Activated naive CD4-positive, alpha-beta T cell treated with anti-CD3 and anti-CD28 coated beads for 36 hours (primary cell): Measurements from ENCODE around the gene GRK3. TPM values are rescaled to one million over a fixed set of nuclear protein-coding genes. Genes with fewer than 3 reads are reported as not detected.
A peak's percentile ranks its signal among the peaks of the same experiment; 100 is the strongest.
"Not testable (repeated sequence)": the region's sequence is repeated elsewhere in the genome, so short reads cannot be mapped to it uniquely, and the experiment has no call there.

ENCODE experiments used
- CTCF ChIA-PET: fragments of 350-600 bp; sonication (Branson Sonifier 250); formaldehyde crosslinking; loops from one replicate; lab custom pipeline; 2021; ENCODE audit warnings: antibody characterized with exemption; lab: Charles Lee
- DNase-seq: peaks from one replicate; pipeline ENCODE4 v3.0.0-alpha.2; 2020
- H3K27ac Mint-ChIP-seq: one replicate; pipeline ENCODE4 v1.8.0; 2021; ENCODE audit warnings: mild to moderate bottlenecking, mixed read lengths
- H3K27me3 Mint-ChIP-seq: one replicate; pipeline ENCODE4 v1.8.0; 2021; ENCODE audit warnings: low read depth, mixed read lengths
- H3K36me3 Mint-ChIP-seq: one replicate; pipeline ENCODE4 v1.8.0; 2021; ENCODE audit warnings: low read depth, mixed read lengths
- H3K4me1 Mint-ChIP-seq: one replicate; pipeline ENCODE4 v1.8.0; 2021; ENCODE audit warnings: low read depth, mixed read lengths
- H3K4me3 Mint-ChIP-seq: one replicate; pipeline ENCODE4 v1.8.0; 2021; ENCODE audit warnings: mild to moderate bottlenecking, moderate library complexity, mixed read lengths
- H3K9me3 Mint-ChIP-seq: one replicate; pipeline ENCODE4 v1.8.0; 2021; ENCODE audit warnings: mixed read lengths
- intact Hi-C: fragments of 100-400 bp; cut with micrococcal nuclease; formaldehyde crosslinking; loops from one replicate; pipeline ENCODE4 v1.15.1; 2023
- total RNA-seq, 2 experiments: library from RNA; stranded (reverse); gene quantifications; one replicate each; pipeline ENCODE4 v1.2.3, GENCODE V29; 2021

The GRK3 gene
- total RNA-seq, 2 experiments from 2014 or later, result 8.3 to 8.9 TPM

GRCh38 chr22:25554689-25555088, 9.8 kb upstream of the GRK3 start:
- Mint-ChIP-seq H3K27me3 (no peaks in the 10 kb centered on the region), H3K9me3 (no peaks in the 10 kb centered on the region), H3K4me1 (no peaks in the 10 kb centered on the region), H3K27ac (no peak overlapping the region), H3K36me3 (no peaks in the 10 kb centered on the region), H3K4me3 (no peak overlapping the region)
- DNase-seq, result no peak
- intact Hi-C loops, result no loop called here
- CTCF ChIA-PET, result interaction anchor here (2.0 kb wide), 1 partner anchor 11 kb away, joined by 8 read pairs; no protein-coding TSS in a partner anchor

GRCh38 chr22:25555586-25555985, 8.9 kb upstream of the GRK3 start:
- CTCF ChIA-PET, result interaction anchor here (0.5 to 2.0 kb wide), 2 partner anchors 11 to 169 kb away, joined by 3 to 8 read pairs; no protein-coding TSS in a partner anchor
- intact Hi-C loops, result no loop called here
- Mint-ChIP-seq H3K4me1 (no peaks in the 10 kb centered on the region), H3K4me3 (no peak overlapping the region), H3K27me3 (no peaks in the 10 kb centered on the region), H3K36me3 (no peaks in the 10 kb centered on the region), H3K27ac (no peak overlapping the region), H3K9me3 (no peaks in the 10 kb centered on the region)
- no peak for DNase-seq

DNA sequence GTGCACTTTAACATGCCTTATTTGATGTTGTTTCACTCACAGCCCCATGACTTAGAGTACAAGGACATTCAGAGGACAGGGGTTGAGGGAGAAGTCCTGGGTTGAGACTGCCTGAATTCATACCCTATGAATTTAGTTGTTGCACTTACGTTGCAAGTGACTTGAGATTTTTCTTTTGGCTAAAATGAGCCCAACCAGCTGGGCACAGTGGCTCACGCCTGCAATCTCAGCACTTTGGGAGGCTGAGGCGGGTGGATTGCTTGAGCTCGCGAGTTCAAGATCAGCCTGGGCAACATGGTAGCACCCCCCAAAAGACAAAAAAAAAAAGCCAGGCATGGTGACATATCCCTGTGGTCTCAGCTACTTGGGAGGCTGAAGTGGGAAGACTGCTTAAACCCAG, 7.3 kb upstream of the GRK3 start:
- CTCF ChIA-PET, result no interaction called here
- no peak for DNase-seq
- no peak overlapping the region for H3K27ac Mint-ChIP-seq
- H3K4me3 Mint-ChIP-seq, result no peak overlapping the region
- intact Hi-C loops, result no loop called here
- H3K9me3 Mint-ChIP-seq, result no peaks in the 10 kb centered on the region
- no peaks in the 10 kb centered on the region for H3K36me3 Mint-ChIP-seq
- peaks cover 9% of the 10 kb centered on the region for H3K4me1 Mint-ChIP-seq
- no peaks in the 10 kb centered on the region for H3K27me3 Mint-ChIP-seq

DNA sequence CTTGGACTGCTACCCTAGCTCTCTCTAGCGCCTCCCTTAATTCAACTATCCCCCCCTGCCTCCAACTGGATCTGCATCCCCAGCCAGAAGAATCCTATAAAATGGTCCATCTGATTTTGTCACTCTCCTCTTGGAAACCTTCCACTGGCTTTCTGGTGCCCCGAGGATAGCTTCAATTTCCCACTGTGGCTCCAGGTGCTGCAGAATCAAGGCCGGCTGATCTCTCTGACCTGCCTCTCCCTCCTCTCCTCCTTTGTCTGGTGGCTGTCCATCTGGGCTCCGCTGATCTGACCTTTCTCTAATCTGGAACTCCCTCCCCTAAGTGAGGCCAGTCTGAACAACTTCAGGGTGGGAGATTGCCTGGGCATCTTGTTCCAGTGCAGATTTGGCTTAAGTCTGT, 6.1 kb upstream of the GRK3 start:
- intact Hi-C loops, result no loop called here
- CTCF ChIA-PET, result no interaction called here
- no peaks in the 10 kb centered on the region for H3K9me3 Mint-ChIP-seq
- no peaks in the 10 kb centered on the region for H3K27me3 Mint-ChIP-seq
- no peak overlapping the region for H3K27ac Mint-ChIP-seq
- peaks cover 17% of the 10 kb centered on the region for H3K4me1 Mint-ChIP-seq
- H3K4me3 Mint-ChIP-seq, result no peak overlapping the region
- DNase-seq, result no peak
- H3K36me3 Mint-ChIP-seq, result no peaks in the 10 kb centered on the region

- H3K4me3 Mint-ChIP-seq, H3K27me3 Mint-ChIP-seq, DNase-seq, H3K9me3 Mint-ChIP-seq, H3K36me3 Mint-ChIP-seq, CTCF ChIA-PET, H3K27ac Mint-ChIP-seq: not testable (repeated sequence)
- intact Hi-C loops, result loop anchor here (10.0 kb wide), 1 partner anchor 495 kb away; no protein-coding TSS in a partner anchor
- H3K4me1 Mint-ChIP-seq, result peaks cover 26% of the 10 kb centered on the region
Measured at GRCh38 chr22:25559910-25560309, 4.6 kb upstream of the GRK3 start.

DNA sequence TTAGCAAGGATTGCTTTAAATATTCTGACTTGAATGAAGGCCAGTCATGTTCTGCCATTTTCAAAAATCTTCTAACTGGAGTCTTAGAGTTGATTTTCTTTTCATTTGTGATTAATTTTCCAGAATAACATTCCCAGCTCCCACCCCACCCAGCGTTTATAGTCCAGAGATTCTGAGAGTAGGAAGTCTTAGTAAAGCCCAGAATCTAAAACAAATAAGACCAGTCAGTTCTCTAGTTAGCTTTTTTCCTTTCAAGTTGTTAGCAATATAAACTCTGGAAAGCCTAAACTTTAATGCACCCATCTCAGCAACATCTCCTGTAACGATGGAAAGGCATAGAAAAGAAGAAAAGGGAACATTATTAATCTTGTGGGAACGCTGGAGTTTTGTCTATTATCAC, 3.3 kb upstream of the GRK3 start:
- CTCF ChIA-PET, result interaction anchor here (0.7 kb wide), 1 partner anchor 8 kb away, joined by 3 read pairs; no protein-coding TSS in a partner anchor
- peaks cover 33% of the 10 kb centered on the region for H3K4me1 Mint-ChIP-seq
- not testable (repeated sequence) for H3K36me3 Mint-ChIP-seq, DNase-seq, H3K27me3 Mint-ChIP-seq, H3K4me3 Mint-ChIP-seq, H3K27ac Mint-ChIP-seq, H3K9me3 Mint-ChIP-seq
- intact Hi-C loops, result loop anchor here (10.0 kb wide), 1 partner anchor 496 kb away; no protein-coding TSS in a partner anchor

DNA sequence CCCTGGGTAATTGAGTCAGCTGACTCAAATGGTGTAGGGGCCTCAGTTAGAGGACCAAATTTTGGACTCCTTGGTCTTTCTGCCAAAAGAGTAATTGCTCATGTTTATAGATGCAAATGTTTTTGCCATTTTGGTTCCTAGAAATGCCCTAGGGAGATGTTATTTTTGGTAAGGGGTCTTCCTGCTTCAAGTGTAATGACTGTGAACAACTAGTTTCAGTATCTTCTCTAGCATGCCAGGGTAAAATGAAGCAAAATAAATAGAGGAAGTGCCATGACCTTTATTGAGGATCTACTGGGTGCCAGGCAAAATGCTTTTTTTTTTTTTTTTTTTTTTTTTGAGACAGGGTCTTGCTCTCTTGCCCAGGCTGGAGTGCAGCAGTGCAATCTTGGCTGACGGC, 2.5 kb upstream of the GRK3 start:
- H3K27ac Mint-ChIP-seq, H3K36me3 Mint-ChIP-seq, H3K4me3 Mint-ChIP-seq, H3K27me3 Mint-ChIP-seq, H3K9me3 Mint-ChIP-seq, DNase-seq, CTCF ChIA-PET: not testable (repeated sequence)
- peaks cover 38% of the 10 kb centered on the region for H3K4me1 Mint-ChIP-seq
- intact Hi-C loops, result loop anchor here (10.0 kb wide), 1 partner anchor 497 kb away; no protein-coding TSS in a partner anchor

- H3K27me3 Mint-ChIP-seq, CTCF ChIA-PET, DNase-seq, H3K9me3 Mint-ChIP-seq, H3K36me3 Mint-ChIP-seq: not testable (repeated sequence)
- Mint-ChIP-seq H3K4me1 (peaks cover 41% of the 10 kb centered on the region), H3K4me3 (peak overlapping the region; percentile 85), H3K27ac (peak overlapping the region; percentile 60)
- intact Hi-C loops, result loop anchor here (10.0 kb wide), 1 partner anchor 498 kb away; no protein-coding TSS in a partner anchor
Measured at GRCh38 chr22:25562966-25563760, 1.3 kb upstream of the GRK3 start.

DNA sequence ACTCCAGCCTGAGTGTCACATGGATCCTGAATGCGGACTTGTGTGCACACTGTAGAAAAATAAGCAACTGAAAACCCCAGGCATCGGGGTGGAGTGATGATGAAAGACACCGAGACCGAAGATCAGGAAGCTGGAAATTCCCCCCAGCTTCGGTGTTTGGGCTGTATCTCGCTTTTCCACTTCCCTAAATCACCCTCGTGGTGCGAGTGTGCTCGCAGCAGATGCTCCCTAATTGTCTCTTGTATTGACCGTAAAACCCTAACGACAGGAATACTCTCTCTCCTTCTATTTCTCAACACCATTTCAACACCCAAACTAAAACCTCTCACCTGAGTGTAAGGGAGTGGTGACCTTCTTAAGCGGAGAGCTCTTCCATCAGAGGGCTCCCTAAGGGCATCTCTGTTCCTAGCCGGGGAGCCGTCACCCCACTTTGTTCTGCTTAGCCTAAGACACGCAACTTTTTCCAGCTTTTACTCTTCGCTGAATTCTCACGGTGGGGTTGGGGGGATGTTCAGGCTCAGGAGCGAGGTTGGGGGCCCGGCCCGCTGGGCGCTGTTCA, 635 bp upstream of the GRK3 start:
- Mint-ChIP-seq H3K9me3 (no peaks in the 10 kb centered on the region), H3K4me1 (peaks cover 41% of the 10 kb centered on the region), H3K27me3 (peaks cover 4% of the 10 kb centered on the region), H3K4me3 (peak overlapping the region; percentile 85), H3K27ac (peak overlapping the region; percentile 60), H3K36me3 (peaks cover 1% of the 10 kb centered on the region)
- intact Hi-C loops, result loop anchor here (2.0 to 10.0 kb wide), 2 partner anchors 145 to 499 kb away; no protein-coding TSS in a partner anchor
- peak; percentile 41 for DNase-seq
- CTCF ChIA-PET, result no interaction called here

GRCh38 chr22:25564979-25565677, 653 bp downstream of the GRK3 start:
- Mint-ChIP-seq H3K36me3 (peaks cover 1% of the 10 kb centered on the region), H3K9me3 (no peaks in the 10 kb centered on the region), H3K4me3 (peak overlapping the region; percentile 79), H3K4me1 (peaks cover 41% of the 10 kb centered on the region), H3K27me3 (peaks cover 4% of the 10 kb centered on the region), H3K27ac (no peak overlapping the region)
- peak; percentile 26 for DNase-seq
- CTCF ChIA-PET, result no interaction called here
- intact Hi-C loops, result loop anchor here (2.0 to 10.0 kb wide), 3 partner anchors 118 to 500 kb away; no protein-coding TSS in a partner anchor

DNA sequence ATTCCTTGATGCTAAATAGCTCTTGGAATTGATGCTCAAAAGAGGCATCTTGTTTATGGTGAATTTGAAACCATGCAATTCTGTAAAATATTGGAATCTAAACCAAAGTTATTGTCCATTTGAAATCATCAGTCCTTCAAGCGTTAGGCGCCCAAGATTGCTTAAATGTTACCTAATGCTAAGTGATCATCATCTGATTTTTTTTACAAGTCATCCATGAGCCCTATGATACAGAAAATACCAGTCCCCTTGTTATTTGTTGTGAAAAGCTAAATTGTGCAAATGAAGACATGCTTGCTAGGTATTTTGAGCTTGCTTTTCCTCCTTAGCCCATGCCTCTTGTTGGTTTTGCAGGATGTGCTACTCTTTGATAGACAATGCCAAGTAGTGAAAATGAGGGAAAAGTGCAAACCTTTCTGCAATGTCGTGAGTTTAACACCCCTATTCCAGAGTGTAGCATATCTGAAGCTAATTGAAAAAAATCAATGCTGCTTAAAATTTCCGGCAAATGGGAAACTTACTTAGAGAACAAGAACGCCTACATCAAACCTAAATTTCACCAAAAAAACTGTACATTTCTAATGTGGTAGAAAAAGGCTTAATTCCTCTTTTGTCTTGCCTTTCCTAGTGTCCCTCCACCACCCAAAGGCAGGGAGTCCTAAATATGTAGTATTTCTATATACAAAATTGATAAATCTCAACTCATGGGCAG, 1.9 kb downstream of the GRK3 start:
- DNase-seq, result no peak
- Mint-ChIP-seq H3K27me3 (peaks cover 4% of the 10 kb centered on the region), H3K9me3 (no peaks in the 10 kb centered on the region), H3K36me3 (peaks cover 1% of the 10 kb centered on the region), H3K4me1 (peaks cover 41% of the 10 kb centered on the region), H3K27ac (no peak overlapping the region), H3K4me3 (peak overlapping the region; percentile 16)
- CTCF ChIA-PET, result interaction anchor here (0.6 to 1.4 kb wide), 4 partner anchors 133 to 498 kb away, joined by 3 to 6 read pairs (median 4); partner anchors contain the start of gene MYO18B
- intact Hi-C loops, result loop anchor here (2.0 to 10.0 kb wide), 4 partner anchors 119 to 502 kb away; no protein-coding TSS in a partner anchor
